ENCODE results near the gene ARHGEF39. TPM values are rescaled to one million over a fixed set of nuclear protein-coding genes. Genes with fewer than 3 reads are reported as not detected.

ARHGEF39 gene
- polyA plus RNA-seq, 1 donor (not counting 4 experiments of a cell fraction or from before 2014, with no cell fraction given), result 2.4 TPM

DNA sequence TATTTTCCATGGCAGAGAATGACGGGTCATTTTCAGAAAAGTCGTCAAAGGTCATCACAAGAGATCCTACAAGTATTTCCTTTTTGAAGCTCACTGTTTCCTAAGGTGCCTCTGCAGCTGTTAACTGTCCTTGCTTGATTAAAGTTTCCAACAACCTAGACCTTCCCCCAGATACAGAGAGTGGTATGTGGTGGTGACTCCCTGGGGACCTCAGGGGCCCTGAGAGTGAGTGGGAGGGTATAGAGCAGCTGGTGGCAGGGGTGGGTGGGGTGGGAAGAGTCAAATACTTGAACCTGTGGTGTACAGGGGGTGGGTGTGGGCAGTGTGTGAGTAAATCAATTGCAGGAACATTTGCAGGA lies 45.2 kb downstream of the ARHGEF39 start:
- no peaks in the 10 kb centered on the region for H3K4me1 ChIP-seq (ENCODE audit: control insufficient read depth, extremely low read depth, insufficient read depth, low read length)
- FAIRE-seq, result no peak

DNA sequence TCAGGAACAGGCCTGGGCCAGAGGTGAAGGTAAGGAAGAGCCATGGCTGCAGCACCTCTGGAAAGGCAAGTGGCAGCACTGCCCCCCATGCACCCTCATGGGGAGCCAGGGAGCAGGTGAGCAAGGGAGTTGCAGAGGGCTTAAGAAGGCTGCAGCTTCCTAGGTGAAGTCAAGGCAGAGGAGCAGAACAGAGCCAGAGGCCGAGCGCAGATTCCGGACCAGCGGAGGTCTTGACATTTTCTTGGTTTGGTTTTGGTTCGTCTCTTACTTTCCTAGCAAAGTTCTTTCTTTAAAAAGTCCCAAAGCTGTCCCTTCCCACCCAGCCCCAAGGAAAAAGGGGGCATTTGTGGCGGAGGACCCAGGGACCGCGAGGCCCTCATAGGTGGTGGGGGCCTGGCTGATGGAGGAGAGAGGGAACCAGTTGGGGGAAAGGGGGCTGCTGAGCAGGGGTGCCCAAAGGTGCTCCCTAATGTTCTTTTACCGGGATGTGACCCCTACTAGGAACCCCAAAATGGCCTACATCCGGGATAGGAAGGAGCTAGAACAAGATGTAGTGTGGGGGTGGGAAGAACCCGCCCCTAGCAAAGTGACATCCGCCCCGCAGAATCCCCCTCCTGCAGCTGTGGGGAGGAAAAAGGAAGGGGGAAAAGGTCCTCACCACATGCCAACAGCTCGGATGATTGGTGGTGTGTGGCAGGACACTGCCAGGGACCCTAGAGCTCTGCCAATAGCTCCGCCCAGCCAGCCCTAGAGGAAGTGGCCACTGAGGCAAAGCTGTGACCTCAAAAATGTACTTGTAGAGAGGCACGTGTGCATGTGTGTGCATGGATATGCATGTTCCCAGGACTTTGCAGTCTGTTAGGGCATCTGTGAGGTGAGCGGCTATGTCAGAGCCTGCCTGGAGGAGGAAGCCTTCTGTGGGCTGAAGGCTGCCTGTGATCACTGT lies 45.9 kb downstream of the ARHGEF39 start:
- H2AFZ ChIP-seq (ENCODE audit: control insufficient read depth, low read length), result no peak overlapping the region
- FAIRE-seq (no peak), DNase-seq (ENCODE audit: low read depth, low spot score) (no peak)
- no peaks in the 10 kb centered on the region for H3K9me3 ChIP-seq (ENCODE audit: control insufficient read depth, low read depth, low read length)
- H3K9ac ChIP-seq (ENCODE audit: control insufficient read depth, extremely low read depth, insufficient read depth, low read length), result no peak overlapping the region
- H4K20me1 ChIP-seq (ENCODE audit: control insufficient read depth, extremely low read depth, insufficient read depth, low read length), result no peaks in the 10 kb centered on the region
- no peak overlapping the region for H3K27ac ChIP-seq (ENCODE audit: control insufficient read depth, insufficient read depth, low read length)
- TF ChIP-seq, protein P1, sequence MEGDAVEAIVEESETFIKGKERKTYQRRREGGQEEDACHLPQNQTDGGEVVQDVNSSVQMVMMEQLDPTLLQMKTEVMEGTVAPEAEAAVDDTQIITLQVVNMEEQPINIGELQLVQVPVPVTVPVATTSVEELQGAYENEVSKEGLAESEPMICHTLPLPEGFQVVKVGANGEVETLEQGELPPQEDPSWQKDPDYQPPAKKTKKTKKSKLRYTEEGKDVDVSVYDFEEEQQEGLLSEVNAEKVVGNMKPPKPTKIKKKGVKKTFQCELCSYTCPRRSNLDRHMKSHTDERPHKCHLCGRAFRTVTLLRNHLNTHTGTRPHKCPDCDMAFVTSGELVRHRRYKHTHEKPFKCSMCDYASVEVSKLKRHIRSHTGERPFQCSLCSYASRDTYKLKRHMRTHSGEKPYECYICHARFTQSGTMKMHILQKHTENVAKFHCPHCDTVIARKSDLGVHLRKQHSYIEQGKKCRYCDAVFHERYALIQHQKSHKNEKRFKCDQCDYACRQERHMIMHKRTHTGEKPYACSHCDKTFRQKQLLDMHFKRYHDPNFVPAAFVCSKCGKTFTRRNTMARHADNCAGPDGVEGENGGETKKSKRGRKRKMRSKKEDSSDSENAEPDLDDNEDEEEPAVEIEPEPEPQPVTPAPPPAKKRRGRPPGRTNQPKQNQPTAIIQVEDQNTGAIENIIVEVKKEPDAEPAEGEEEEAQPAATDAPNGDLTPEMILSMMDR (optimal IDR thresholded peaks at IDR 0.05 in 1 of 3, IDR thresholded peaks at IDR 0.05 in 1 of 3, conservative IDR thresholded peaks at IDR 0.05 in 1 of 3; ENCODE audit: extremely low read depth in 1 of 3, insufficient read depth in 2 of 3, low read length in 3 of 3), result no peak
- no peak for TF ChIP-seq EZH2 (IDR thresholded peaks at IDR 0.05; ENCODE audit: low read length)
- dilution Hi-C loops (cut with MboI; ENCODE audit: extremely low pct_ligation_motif_present, low sequenced_read_pairs), result no loop called here
- no peak overlapping the region for H3K4me3 ChIP-seq (ENCODE audit: control insufficient read depth in 2 of 3, extremely low read depth in 1 of 3, insufficient read depth in 2 of 3, low read depth in 1 of 3, low read length in 3 of 3)
- no peak overlapping the region for H3K4me2 ChIP-seq (ENCODE audit: control insufficient read depth, extremely low read depth, insufficient read depth, low read depth, low read length)
- H3K36me3 ChIP-seq (ENCODE audit: control insufficient read depth in 2 of 2, extremely low read depth in 1 of 2, insufficient read depth in 2 of 2, low read length in 2 of 2), result no peaks in the 10 kb centered on the region
- H3K79me2 ChIP-seq (ENCODE audit: control insufficient read depth, insufficient read depth, low read length), result no peaks in the 10 kb centered on the region
- no peaks in the 10 kb centered on the region for H3K9me1 ChIP-seq (ENCODE audit: control insufficient read depth, extremely low read depth, insufficient read depth, low read length)
- no peaks in the 10 kb centered on the region for H3K4me1 ChIP-seq (ENCODE audit: control insufficient read depth, extremely low read depth, insufficient read depth, low read length)
- H3K27me3 ChIP-seq (ENCODE audit: control insufficient read depth, extremely low read depth, insufficient read depth, low read length), result peaks cover 25% of the 10 kb centered on the region

More for the DNA sequence above, 45.2 kb downstream of the ARHGEF39 start:
- Histone ChIP-seq H3K9ac (ENCODE audit: control insufficient read depth, extremely low read depth, insufficient read depth, low read length) (no peak overlapping the region), H4K20me1 (ENCODE audit: control insufficient read depth, extremely low read depth, insufficient read depth, low read length) (no peaks in the 10 kb centered on the region), H3K27me3 (ENCODE audit: control insufficient read depth, extremely low read depth, insufficient read depth, low read length) (peaks cover 25% of the 10 kb centered on the region), H3K4me2 (ENCODE audit: control insufficient read depth, extremely low read depth, insufficient read depth, low read depth, low read length) (no peak overlapping the region), H3K79me2 (ENCODE audit: control insufficient read depth, insufficient read depth, low read length) (no peaks in the 10 kb centered on the region), H3K27ac (ENCODE audit: control insufficient read depth, insufficient read depth, low read length) (no peak overlapping the region), H3K9me1 (ENCODE audit: control insufficient read depth, extremely low read depth, insufficient read depth, low read length) (no peaks in the 10 kb centered on the region), H3K9me3 (ENCODE audit: control insufficient read depth, low read depth, low read length) (no peaks in the 10 kb centered on the region), H2AFZ (ENCODE audit: control insufficient read depth, low read length) (no peak overlapping the region), H3K36me3 (ENCODE audit: control insufficient read depth in 2 of 2, extremely low read depth in 1 of 2, insufficient read depth in 2 of 2, low read length in 2 of 2) (no peaks in the 10 kb centered on the region), H3K4me3 (ENCODE audit: control insufficient read depth in 2 of 3, extremely low read depth in 1 of 3, insufficient read depth in 2 of 3, low read depth in 1 of 3, low read length in 3 of 3) (no peak overlapping the region)
- dilution Hi-C loops (cut with MboI; ENCODE audit: extremely low pct_ligation_motif_present, low sequenced_read_pairs), result no loop called here
- TF ChIP-seq, protein P1 (optimal IDR thresholded peaks at IDR 0.05 in 1 of 3, IDR thresholded peaks at IDR 0.05 in 1 of 3, conservative IDR thresholded peaks at IDR 0.05 in 1 of 3; ENCODE audit: extremely low read depth in 1 of 3, insufficient read depth in 2 of 3, low read length in 3 of 3), result no peak
- no peak for TF ChIP-seq EZH2 (IDR thresholded peaks at IDR 0.05; ENCODE audit: low read length)
- DNase-seq (ENCODE audit: low read depth, low spot score), result no peak
